ENCODE data around the gene IFRD2.

GRCh38 chr3:50269460-50269859, 22.8 kb downstream of the IFRD2 start:
- no peak for TF ChIP-seq POLR2AphosphoS5 (IDR thresholded peaks at IDR 0.05; ENCODE audit: borderline replicate concordance, low read depth, low read length)
- no peak for TF ChIP-seq EZH2 (IDR thresholded peaks at IDR 0.05)
